ENCODE measurements around the gene VAX1.

- no peak for TF ChIP-seq PATZ1 (CRISPR knock-in tag; IDR thresholded peaks at IDR 0.05; ENCODE audit: borderline replicate concordance)
- TF ChIP-seq CSDC2 (CRISPR knock-in tag; IDR thresholded peaks at IDR 0.05), result no peak
- TF ChIP-seq SNAI2 (CRISPR knock-in tag; IDR thresholded peaks at IDR 0.05), result no peak
- TF ChIP-seq ZC3H10 (CRISPR knock-in tag; IDR thresholded peaks at IDR 0.05), result no peak
- TF ChIP-seq OSR1 (CRISPR knock-in tag; IDR thresholded peaks at IDR 0.05), result no peak
- TF ChIP-seq ZFP3 (CRISPR knock-in tag; IDR thresholded peaks at IDR 0.05), result no peak
- TF ChIP-seq CREB5 (CRISPR knock-in tag; IDR thresholded peaks at IDR 0.05; ENCODE audit: low read depth), result no peak
These were observed 46.2 kb upstream of the VAX1 start for GRCh38 chr10:117184296-117184695.
